ENCODE measurements around the gene CXCR6.

DNA sequence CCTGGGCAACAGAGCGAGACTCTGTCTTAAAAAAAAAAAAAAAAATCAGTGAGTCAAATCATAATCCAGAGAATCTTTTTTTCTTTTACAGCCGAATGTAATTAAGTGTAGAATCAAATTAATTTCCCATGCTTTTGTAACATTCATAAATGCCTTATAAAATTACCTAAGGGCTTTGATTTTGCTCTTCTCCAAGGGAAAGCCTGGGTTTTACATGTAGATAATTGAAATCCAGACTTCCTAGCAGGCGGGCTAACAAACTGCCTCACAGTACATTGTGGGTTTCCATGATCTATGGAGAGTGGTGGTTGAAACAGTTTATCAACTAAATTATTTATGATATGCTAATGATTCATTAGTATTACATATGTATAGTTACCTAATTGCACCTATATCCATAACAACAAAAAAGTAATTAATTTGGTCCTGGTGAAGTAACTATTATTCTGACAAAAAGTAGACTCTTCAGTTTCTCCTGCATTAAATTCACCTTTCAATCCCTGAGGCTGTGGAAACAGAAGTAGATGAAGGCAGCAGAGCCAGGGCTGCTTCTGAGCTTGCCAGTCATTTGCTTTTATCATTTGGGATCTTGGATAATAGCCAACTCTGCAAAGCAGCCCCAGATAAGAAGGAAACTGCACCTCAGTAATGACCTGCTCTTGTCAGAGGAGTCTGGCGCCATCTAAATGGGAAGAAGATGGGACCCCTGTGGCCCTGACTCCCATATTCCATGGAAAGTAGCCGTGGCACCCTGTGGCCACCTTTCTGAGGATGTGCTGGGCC lies 47.4 kb upstream of the CXCR6 start:
- TF ChIP-seq, protein P1, sequence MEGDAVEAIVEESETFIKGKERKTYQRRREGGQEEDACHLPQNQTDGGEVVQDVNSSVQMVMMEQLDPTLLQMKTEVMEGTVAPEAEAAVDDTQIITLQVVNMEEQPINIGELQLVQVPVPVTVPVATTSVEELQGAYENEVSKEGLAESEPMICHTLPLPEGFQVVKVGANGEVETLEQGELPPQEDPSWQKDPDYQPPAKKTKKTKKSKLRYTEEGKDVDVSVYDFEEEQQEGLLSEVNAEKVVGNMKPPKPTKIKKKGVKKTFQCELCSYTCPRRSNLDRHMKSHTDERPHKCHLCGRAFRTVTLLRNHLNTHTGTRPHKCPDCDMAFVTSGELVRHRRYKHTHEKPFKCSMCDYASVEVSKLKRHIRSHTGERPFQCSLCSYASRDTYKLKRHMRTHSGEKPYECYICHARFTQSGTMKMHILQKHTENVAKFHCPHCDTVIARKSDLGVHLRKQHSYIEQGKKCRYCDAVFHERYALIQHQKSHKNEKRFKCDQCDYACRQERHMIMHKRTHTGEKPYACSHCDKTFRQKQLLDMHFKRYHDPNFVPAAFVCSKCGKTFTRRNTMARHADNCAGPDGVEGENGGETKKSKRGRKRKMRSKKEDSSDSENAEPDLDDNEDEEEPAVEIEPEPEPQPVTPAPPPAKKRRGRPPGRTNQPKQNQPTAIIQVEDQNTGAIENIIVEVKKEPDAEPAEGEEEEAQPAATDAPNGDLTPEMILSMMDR (IDR thresholded peaks at IDR 0.05), result no peak
- no peak for TF ChIP-seq POLR2A (IDR thresholded peaks at IDR 0.05)

Measured in Peyer's patch (tissue), 4 donors.